Lower leg skin (tissue), 4 donors: ENCODE results near the gene DENND4C. TPM values are rescaled to one million over a fixed set of nuclear protein-coding genes. Genes with fewer than 3 reads are reported as not detected.
"Not testable (repeated sequence)": the region's sequence is repeated elsewhere in the genome, so short reads cannot be mapped to it uniquely, and the experiment has no call there.

ENCODE experiments used
- DNase-seq, 2 donors: peaks; one replicate each; pipeline ENCODE4 v3.0.0-alpha.2; 2019; ENCODE audit warnings: low spot score in 2 of 2
- H3K4me3 ChIP-seq: fragments of 200-600 bp; sonication (generic); 2 replicates; pipeline ENCODE4 v1.5.1; 2017; ENCODE audit warnings: mild to moderate bottlenecking, low read depth; ENCODE audit not compliant: poor library complexity, severe bottlenecking
- POLR2A ChIP-seq, 2 donors: fragments of 450-650 bp; IDR thresholded peaks; one replicate each; pipeline ENCODE4 v1.6.1; 2016 to 2017; ENCODE audit warnings: antibody characterized with exemption in 2 of 2, mild to moderate bottlenecking in 1 of 2, moderate library complexity in 1 of 2
- WGBS, 2 donors: methylation state at CpG; one replicate each; pipeline ENCODE4 v1.1.5; 2018; 5-methylcytosine and 5-hydroxymethylcytosine counted together
- intact Hi-C: fragments of 100-400 bp; cut with DNase I; formaldehyde crosslinking; loops from one replicate; pipeline ENCODE4 v1.15.0; 2023; ENCODE audit warnings: low total_unique reads
- total RNA-seq, 4 donors: library from RNA; depleted of rRNA; stranded (reverse); fragments of >200 nt; gene quantifications; one replicate each; pipeline ENCODE4 v1.1.0, GENCODE V29; 2016
- TF ChIP-seq, protein P1 (sequence below), 3 donors: fragments of 450-650 bp; IDR thresholded peaks; one replicate each; pipeline ENCODE4 v1.5.1; 2016; ENCODE audit warnings: antibody characterized with exemption in 3 of 3, mild to moderate bottlenecking in 3 of 3, moderate library complexity in 2 of 3

DENND4C gene
- total RNA-seq, 4 donors from 2014 or later: 78.2 to 119 (median 104) TPM

- intact Hi-C loops: no loop called here
- WGBS, 2 donors: 61 to 64% methylated on average over 7 of the region's 7 CpGs
- no peak overlapping the region for H3K4me3 ChIP-seq
- DNase-seq: no peak
- TF ChIP-seq POLR2A (IDR thresholded peaks at IDR 0.05): no peak
- TF ChIP-seq, protein P1, sequence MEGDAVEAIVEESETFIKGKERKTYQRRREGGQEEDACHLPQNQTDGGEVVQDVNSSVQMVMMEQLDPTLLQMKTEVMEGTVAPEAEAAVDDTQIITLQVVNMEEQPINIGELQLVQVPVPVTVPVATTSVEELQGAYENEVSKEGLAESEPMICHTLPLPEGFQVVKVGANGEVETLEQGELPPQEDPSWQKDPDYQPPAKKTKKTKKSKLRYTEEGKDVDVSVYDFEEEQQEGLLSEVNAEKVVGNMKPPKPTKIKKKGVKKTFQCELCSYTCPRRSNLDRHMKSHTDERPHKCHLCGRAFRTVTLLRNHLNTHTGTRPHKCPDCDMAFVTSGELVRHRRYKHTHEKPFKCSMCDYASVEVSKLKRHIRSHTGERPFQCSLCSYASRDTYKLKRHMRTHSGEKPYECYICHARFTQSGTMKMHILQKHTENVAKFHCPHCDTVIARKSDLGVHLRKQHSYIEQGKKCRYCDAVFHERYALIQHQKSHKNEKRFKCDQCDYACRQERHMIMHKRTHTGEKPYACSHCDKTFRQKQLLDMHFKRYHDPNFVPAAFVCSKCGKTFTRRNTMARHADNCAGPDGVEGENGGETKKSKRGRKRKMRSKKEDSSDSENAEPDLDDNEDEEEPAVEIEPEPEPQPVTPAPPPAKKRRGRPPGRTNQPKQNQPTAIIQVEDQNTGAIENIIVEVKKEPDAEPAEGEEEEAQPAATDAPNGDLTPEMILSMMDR (IDR thresholded peaks at IDR 0.05): no peak
Measured at GRCh38 chr9:19252174-19252884, 21.8 kb downstream of the DENND4C start.

- intact Hi-C loops: no loop called here
- TF ChIP-seq, protein P1 (IDR thresholded peaks at IDR 0.05): no peak
- TF ChIP-seq POLR2A (IDR thresholded peaks at IDR 0.05): no peak
- H3K4me3 ChIP-seq: no peak overlapping the region
- WGBS, 2 donors: 56 to 71% methylated on average over 4 of the region's 4 CpGs
- no peak for DNase-seq
Measured at GRCh38 chr9:19252885-19253219, 22.4 kb downstream of the DENND4C start.

DNA sequence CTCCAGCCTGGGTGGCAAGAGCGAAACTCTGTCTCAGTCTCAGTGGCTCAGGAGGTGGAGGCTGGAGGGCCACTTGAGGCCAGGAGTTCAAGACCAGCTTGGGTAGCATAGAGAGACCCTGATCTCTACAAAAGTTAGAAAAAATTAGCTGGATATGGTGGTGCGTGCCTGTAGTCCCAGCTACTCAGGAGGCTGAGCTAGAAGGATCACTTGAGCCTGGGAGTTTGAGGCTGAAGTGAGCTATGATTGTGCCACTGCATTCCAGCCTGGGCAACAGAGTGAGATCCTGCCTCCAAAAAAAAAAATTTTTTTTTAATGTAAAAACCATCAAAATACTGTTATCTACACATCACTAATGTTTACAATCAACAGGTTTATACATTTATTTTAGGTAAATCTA lies 24.6 kb downstream of the DENND4C start:
- WGBS, 2 donors: 98 to 100% methylated on average over 2 of the region's 2 CpGs
- DNase-seq: no peak
- no peak overlapping the region for H3K4me3 ChIP-seq
- intact Hi-C loops: no loop called here
- no peak for TF ChIP-seq POLR2A (IDR thresholded peaks at IDR 0.05)
- TF ChIP-seq, protein P1 (IDR thresholded peaks at IDR 0.05): no peak

GRCh38 chr9:19255821-19256220 lies 25.3 kb downstream of the DENND4C start:
- H3K4me3 ChIP-seq: no peak overlapping the region
- intact Hi-C loops: no loop called here
- DNase-seq: no peak
- TF ChIP-seq, protein P1 (IDR thresholded peaks at IDR 0.05): no peak
- no peak for TF ChIP-seq POLR2A (IDR thresholded peaks at IDR 0.05)

GRCh38 chr9:19259665-19260255 lies 29.3 kb downstream of the DENND4C start:
- WGBS, 2 donors: 82 to 89% methylated on average over 8 of the region's 8 CpGs
- DNase-seq, H3K4me3 ChIP-seq, intact Hi-C loops: not testable (repeated sequence)

DNA sequence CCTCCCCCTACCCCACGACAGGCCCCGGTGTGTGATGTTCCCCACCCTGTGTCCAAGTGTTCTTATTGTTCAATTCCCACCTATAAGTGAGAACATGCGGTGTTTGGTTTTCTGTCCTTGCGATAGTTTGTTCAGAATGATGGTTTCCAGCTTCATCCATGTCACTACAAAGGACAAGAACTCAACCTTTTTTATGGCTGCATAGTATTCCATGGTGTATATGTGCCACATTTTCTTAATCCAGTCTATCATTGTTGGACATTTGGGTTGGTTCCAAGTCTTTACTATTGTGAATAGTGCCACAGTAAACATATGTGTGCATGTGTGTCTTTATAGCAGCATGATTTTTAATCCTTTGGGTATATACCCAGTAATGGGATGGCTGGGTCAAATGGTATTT lies 35.1 kb downstream of the DENND4C start:
- H3K4me3 ChIP-seq, DNase-seq, intact Hi-C loops: not testable (repeated sequence)
- 95 to 96% methylated on average over 4 of the region's 4 CpGs for WGBS, 2 donors

GRCh38 chr9:19266778-19267384 lies 36.4 kb downstream of the DENND4C start:
- DNase-seq, H3K4me3 ChIP-seq, intact Hi-C loops: not testable (repeated sequence)
- 76 to 96% methylated on average over 3 of the region's 3 CpGs for WGBS, 2 donors
